Measurements from ENCODE around the gene IFRD1.
A peak's percentile ranks its signal among the peaks of the same experiment; 100 is the strongest.
"Not testable (repeated sequence)": the region's sequence is repeated elsewhere in the genome, so short reads cannot be mapped to it uniquely, and the experiment has no call there.

Gene IFRD1

DNA sequence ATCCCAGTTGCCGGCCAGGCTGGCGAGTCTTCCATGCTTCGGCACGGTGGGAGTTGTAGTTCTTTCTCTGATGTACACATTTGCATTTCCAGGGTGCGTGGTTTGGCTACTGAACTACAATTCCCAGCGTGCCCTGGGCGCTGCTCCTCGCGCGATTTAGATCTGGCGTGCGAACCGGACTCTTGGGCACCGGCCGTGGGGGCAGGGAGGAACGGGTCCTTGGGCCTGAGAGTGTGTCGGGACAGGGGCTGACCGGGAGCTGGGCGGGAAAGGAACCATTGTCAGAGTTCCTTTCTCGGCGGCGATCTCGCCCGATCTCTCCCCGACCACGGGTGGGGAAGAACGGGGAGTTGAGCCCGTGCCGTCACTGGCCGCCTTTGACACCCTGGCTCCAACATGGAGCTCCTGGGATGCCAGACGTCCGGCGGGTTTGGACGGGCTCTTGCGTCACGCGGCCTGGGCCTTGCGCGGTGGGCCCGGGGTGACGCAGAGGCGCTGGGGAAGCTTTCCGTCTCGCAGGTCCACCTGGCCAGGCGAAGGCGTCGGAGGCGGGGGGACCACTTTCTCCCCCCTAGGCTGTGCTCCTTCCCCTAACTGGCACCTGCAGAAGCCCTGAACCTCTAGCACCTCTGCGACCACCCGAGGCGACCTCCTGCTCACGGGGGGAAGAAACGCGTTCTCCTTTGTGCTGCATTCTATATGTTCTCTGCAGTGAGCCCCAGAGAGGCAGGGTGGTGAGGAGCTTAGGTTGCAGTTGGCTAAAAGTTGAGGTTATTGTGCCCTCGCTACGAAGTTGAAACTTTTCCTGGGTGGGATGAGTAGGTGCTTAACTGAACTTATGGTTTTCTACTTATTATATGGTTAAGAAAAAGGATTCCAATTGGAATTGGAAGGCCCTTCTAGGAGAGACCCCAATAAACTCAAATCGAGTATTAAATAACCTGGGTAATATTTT is 824 bp downstream of the IFRD1 start:
- peaks cover 7% of the 10 kb centered on the region; the same call in 1 of the 2 replicates for H3K36me3 ChIP-seq (ENCODE audit: insufficient read depth, low read length)
- H3K4me2 ChIP-seq (ENCODE audit: low read depth, low read length, poor library complexity, severe bottlenecking) = peak overlapping the region; percentile 96
- H3K4me3 ChIP-seq (ENCODE audit: low read length, poor library complexity, severe bottlenecking) = peak overlapping the region; percentile 95
- TF ChIP-seq EZH2phosphoT487 (IDR thresholded peaks at IDR 0.05; ENCODE audit: borderline replicate concordance) = no peak
- TF ChIP-seq, protein P1, sequence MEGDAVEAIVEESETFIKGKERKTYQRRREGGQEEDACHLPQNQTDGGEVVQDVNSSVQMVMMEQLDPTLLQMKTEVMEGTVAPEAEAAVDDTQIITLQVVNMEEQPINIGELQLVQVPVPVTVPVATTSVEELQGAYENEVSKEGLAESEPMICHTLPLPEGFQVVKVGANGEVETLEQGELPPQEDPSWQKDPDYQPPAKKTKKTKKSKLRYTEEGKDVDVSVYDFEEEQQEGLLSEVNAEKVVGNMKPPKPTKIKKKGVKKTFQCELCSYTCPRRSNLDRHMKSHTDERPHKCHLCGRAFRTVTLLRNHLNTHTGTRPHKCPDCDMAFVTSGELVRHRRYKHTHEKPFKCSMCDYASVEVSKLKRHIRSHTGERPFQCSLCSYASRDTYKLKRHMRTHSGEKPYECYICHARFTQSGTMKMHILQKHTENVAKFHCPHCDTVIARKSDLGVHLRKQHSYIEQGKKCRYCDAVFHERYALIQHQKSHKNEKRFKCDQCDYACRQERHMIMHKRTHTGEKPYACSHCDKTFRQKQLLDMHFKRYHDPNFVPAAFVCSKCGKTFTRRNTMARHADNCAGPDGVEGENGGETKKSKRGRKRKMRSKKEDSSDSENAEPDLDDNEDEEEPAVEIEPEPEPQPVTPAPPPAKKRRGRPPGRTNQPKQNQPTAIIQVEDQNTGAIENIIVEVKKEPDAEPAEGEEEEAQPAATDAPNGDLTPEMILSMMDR (conservative IDR thresholded peaks at IDR 0.05; ENCODE audit: low read length) = no peak
- peaks cover 48% of the 10 kb centered on the region for H4K20me1 ChIP-seq (ENCODE audit: insufficient read depth, low read length, poor library complexity, severe bottlenecking)
- H3K9me2 ChIP-seq (replicated peaks; ENCODE audit: low read depth, low read length) = no peaks in the 10 kb centered on the region
- H2AFZ ChIP-seq (ENCODE audit: low read length) = peak overlapping the region; percentile 99
- H3K79me2 ChIP-seq (ENCODE audit: insufficient read depth, low read length) = peaks cover 54% of the 10 kb centered on the region
- peak overlapping the region; percentile 88 for H3K9ac ChIP-seq (ENCODE audit: low read depth, low read length, poor library complexity, severe bottlenecking)
- peaks cover 42% of the 10 kb centered on the region for H3K4me1 ChIP-seq (ENCODE audit: insufficient read depth, low read length, poor library complexity, severe bottlenecking)
- peaks cover 2% of the 10 kb centered on the region; the same call in 1 of the 2 replicates for H3F3A ChIP-seq (ENCODE audit: low read depth)
- H3K27me3 ChIP-seq (ENCODE audit: insufficient read depth, low read length, poor library complexity, severe bottlenecking) = no peaks in the 10 kb centered on the region
- H3K9me3 ChIP-seq (ENCODE audit: insufficient read depth, low read depth, low read length) = no peaks in the 10 kb centered on the region

DNA sequence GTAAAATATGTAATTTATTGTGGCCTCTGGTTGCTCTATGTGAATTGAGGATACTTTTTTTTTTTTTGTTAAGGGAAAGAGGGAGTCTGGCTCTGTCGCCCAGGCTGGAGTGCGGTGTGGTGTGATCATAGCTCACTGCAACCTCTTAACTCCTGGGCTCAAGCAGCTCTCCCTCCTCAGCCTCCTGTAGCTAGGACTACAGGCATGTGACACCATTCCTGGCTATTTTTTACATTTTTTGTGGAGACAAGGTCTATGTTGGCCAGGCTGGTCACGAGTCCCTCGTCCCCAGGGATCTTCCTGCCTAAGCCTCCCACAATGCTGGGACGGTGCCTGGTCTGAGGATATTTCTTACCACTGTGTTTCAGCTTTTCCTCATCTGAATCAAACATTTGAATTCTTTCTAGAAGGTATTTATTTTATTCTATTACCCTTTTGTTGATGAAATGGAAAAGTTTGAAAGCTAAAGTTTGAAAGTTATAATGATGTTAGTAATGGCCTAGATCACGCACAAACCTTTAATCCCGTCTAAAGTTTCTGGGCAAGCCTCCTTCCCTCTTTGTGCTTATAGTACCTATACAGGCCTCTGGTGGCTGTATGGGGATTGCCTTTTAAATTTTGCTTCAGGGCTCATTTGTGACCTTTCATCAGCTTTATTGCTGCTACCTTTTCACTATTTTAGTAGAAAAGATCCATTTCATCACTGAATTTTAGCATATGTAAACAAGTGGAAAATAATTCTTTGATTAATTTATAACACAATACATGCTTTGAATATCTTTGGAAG is 2.0 kb downstream of the IFRD1 start:
- H3K9me2 ChIP-seq (replicated peaks; ENCODE audit: low read depth, low read length) = no peaks in the 10 kb centered on the region
- peaks cover 44% of the 10 kb centered on the region for H3K4me1 ChIP-seq (ENCODE audit: insufficient read depth, low read length, poor library complexity, severe bottlenecking)
- H3K79me2 ChIP-seq (ENCODE audit: insufficient read depth, low read length) = peaks cover 55% of the 10 kb centered on the region
- H3K27me3 ChIP-seq (ENCODE audit: insufficient read depth, low read length, poor library complexity, severe bottlenecking) = no peaks in the 10 kb centered on the region
- H3K4me2 ChIP-seq (ENCODE audit: low read depth, low read length, poor library complexity, severe bottlenecking) = peak overlapping the region; percentile 96
- no peak for TF ChIP-seq EZH2phosphoT487 (IDR thresholded peaks at IDR 0.05; ENCODE audit: borderline replicate concordance)
- TF ChIP-seq, protein P1 (conservative IDR thresholded peaks at IDR 0.05; ENCODE audit: low read length) = peak; percentile 51
- H4K20me1 ChIP-seq (ENCODE audit: insufficient read depth, low read length, poor library complexity, severe bottlenecking) = peaks cover 51% of the 10 kb centered on the region
- H2AFZ ChIP-seq (ENCODE audit: low read length) = no peak overlapping the region
- peaks cover 2% of the 10 kb centered on the region; the same call in 1 of the 2 replicates for H3F3A ChIP-seq (ENCODE audit: low read depth)
- H3K9ac ChIP-seq (ENCODE audit: low read depth, low read length, poor library complexity, severe bottlenecking) = peak overlapping the region; percentile 88
- H3K36me3 ChIP-seq (ENCODE audit: insufficient read depth, low read length) = peaks cover 16% of the 10 kb centered on the region
- H3K4me3 ChIP-seq (ENCODE audit: low read length, poor library complexity, severe bottlenecking) = peak overlapping the region; percentile 95
- no peaks in the 10 kb centered on the region for H3K9me3 ChIP-seq (ENCODE audit: insufficient read depth, low read depth, low read length)

DNA sequence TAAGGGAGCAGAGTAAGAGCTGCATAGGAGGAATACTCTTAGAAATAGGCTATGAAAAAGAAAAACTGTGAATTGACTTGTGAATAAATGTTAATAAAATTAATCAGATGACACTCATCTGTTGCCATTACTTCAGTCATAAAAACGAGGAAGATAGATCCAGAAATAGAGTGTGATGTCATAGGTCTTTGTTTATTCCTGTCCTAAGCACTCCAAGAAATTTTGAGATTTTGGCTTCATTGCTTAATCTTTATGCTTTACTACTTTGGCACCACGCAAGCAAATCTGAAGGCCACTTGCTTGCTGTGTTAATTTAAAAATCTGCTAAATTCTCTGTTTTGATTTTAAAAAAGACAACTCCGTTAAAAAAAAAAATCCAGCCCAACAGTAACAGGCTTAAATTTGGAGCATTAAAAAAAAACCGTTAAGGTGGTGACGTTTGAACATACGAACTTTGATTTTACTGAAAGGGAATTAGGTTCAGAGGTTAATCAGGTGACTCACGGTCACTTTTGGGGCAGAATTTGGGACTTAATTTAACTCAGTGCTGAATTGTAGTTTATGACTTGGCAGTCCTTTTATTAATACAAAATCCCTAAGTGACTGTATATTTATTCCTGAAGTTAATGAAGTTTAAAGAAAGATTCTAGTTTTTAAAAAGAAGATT is 3.4 kb downstream of the IFRD1 start:
- Histone ChIP-seq H3K27me3 (ENCODE audit: insufficient read depth, low read length, poor library complexity, severe bottlenecking) (no peaks in the 10 kb centered on the region), H3K4me1 (ENCODE audit: insufficient read depth, low read length, poor library complexity, severe bottlenecking) (peaks cover 44% of the 10 kb centered on the region), H3K9me2 (replicated peaks; ENCODE audit: low read depth, low read length) (no peaks in the 10 kb centered on the region), H3F3A (ENCODE audit: low read depth) (no peaks in the 10 kb centered on the region; the same call in 1 of the 2 replicates), H2AFZ (ENCODE audit: low read length) (no peak overlapping the region), H3K4me3 (ENCODE audit: low read length, poor library complexity, severe bottlenecking) (peak overlapping the region; percentile 95), H3K79me2 (ENCODE audit: insufficient read depth, low read length) (peaks cover 55% of the 10 kb centered on the region), H4K20me1 (ENCODE audit: insufficient read depth, low read length, poor library complexity, severe bottlenecking) (peaks cover 51% of the 10 kb centered on the region), H3K4me2 (ENCODE audit: low read depth, low read length, poor library complexity, severe bottlenecking) (peak overlapping the region; percentile 96), H3K36me3 (ENCODE audit: insufficient read depth, low read length) (peaks cover 28% of the 10 kb centered on the region), H3K9me3 (ENCODE audit: insufficient read depth, low read depth, low read length) (no peaks in the 10 kb centered on the region), H3K9ac (ENCODE audit: low read depth, low read length, poor library complexity, severe bottlenecking) (no peak overlapping the region)
- TF ChIP-seq, protein P1 (conservative IDR thresholded peaks at IDR 0.05; ENCODE audit: low read length) = no peak
- TF ChIP-seq EZH2phosphoT487 (IDR thresholded peaks at IDR 0.05; ENCODE audit: borderline replicate concordance) = no peak

DNA sequence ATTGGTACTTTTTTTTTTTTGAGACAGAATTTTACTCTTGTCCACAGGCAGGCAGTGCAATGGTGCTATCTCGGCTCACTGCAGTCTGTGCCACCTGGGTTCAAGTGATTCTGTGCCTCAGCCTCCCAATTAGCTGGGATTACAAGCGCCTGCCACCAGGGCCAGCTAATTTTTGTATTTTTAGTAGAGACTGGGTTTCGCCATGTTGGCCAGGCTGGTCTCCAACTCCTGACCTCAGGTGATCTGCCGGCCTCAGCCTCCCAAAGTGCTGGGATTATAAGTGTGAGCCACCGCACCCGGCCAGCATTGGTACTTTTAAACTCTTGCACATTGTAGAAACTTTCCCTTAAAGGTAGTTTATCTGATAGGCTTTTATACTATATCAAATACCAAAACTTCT is 3.9 kb downstream of the IFRD1 start:
- peaks cover 51% of the 10 kb centered on the region for H4K20me1 ChIP-seq (ENCODE audit: insufficient read depth, low read length, poor library complexity, severe bottlenecking)
- not testable (repeated sequence) for H3F3A ChIP-seq (ENCODE audit: low read depth); H3K9ac ChIP-seq (ENCODE audit: low read depth, low read length, poor library complexity, severe bottlenecking); H3K27me3 ChIP-seq (ENCODE audit: insufficient read depth, low read length, poor library complexity, severe bottlenecking); H3K9me2 ChIP-seq (replicated peaks; ENCODE audit: low read depth, low read length); H3K9me3 ChIP-seq (ENCODE audit: insufficient read depth, low read depth, low read length); H2AFZ ChIP-seq (ENCODE audit: low read length)
- H3K4me3 ChIP-seq (ENCODE audit: low read length, poor library complexity, severe bottlenecking) = peak overlapping the region; percentile 95
- H3K4me2 ChIP-seq (ENCODE audit: low read depth, low read length, poor library complexity, severe bottlenecking) = peak overlapping the region; percentile 96
- H3K4me1 ChIP-seq (ENCODE audit: insufficient read depth, low read length, poor library complexity, severe bottlenecking) = peaks cover 43% of the 10 kb centered on the region
- H3K79me2 ChIP-seq (ENCODE audit: insufficient read depth, low read length) = peaks cover 55% of the 10 kb centered on the region
- peaks cover 33% of the 10 kb centered on the region for H3K36me3 ChIP-seq (ENCODE audit: insufficient read depth, low read length)

All from Loucy (cell line).